DMS79 treated with DMSO at 0.1 percent for 48 hours (cell line): Measurements from ENCODE around the gene DLGAP1.

Experiments used
- DNase-seq: peaks from one replicate; lab custom pipeline; 2025; lab: John Stamatoyannopoulos, UW

Gene DLGAP1

GRCh38 chr18:3867236-3867635 lies 587.9 kb downstream of the DLGAP1 start:
- peak; percentile 39 for DNase-seq

DNA sequence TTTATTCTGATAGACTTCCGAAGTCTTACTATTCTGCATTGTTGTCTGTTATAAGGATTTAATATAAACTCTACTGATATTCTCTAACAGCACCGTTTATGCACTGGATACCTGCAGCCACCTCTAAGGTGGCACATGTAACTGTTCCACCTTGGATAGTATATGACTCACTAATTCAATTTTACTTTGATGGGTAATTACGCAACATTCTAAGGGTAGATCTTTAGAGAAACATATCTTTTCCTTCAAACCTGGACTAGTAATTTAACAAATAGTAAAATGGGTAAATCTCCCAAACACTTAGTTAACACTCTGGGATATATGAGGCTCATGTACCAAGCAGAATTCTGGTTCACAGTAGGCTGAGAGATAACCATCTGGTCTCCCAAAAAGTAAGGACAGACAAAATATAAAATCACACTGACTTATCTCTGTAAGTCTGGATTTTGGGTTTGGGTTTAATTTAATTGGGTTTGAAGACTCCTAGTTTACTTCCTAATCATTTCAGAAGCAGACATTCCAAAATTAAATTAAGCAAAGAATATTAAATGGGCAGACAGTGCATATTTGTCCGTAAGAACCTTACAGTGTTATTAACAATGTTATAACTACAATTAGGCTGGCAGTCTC lies 590.3 kb downstream of the DLGAP1 start:
- no peak for DNase-seq

DNA sequence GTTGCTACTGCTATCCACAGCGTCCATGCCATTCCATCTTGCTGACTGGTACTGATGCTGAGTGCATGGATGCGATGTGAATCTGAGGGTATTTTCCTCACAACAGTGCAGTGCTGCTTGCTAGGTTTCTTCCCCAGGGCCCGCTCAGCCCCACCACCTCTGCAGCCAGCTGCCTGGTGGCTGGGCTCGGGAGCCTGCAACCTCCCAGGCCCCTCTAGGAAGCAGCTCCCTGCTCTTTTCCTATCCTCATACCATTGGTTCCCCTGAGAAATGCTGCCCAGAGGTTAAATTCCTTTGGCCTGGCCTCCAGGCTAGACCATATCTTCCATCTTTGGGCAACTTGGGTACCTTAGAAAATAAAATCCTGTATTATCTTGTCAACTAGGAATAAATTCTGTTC lies 591.5 kb downstream of the DLGAP1 start:
- DNase-seq: no peak

- no peak for DNase-seq
Observed at GRCh38 chr18:3863006-3863405, 592.1 kb downstream of the DLGAP1 start.

DNA sequence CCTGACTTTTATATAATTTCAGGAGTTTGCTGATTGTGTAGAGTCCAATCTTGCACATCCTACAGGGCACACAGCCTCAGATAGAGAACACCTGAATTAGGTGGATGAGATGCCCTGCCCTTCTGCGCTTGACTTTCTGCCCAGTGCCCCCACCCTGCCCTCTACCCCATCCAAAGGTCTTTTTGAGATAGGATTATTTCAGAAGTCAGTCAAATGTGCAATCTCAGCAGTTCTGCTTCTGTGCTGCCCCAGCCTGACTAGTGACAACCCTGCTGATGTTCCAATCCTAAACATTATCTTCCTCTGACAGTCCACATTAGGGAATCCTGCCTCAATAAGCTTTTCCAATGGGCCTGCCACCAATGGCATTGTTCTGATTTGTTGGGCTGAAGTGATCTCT lies 593.6 kb downstream of the DLGAP1 start:
- DNase-seq: no peak

- DNase-seq: no peak
Observed at GRCh38 chr18:3857544-3857943, 597.6 kb downstream of the DLGAP1 start.

- no peak for DNase-seq
Observed at GRCh38 chr18:3855966-3856365, 599.1 kb downstream of the DLGAP1 start.

DNA sequence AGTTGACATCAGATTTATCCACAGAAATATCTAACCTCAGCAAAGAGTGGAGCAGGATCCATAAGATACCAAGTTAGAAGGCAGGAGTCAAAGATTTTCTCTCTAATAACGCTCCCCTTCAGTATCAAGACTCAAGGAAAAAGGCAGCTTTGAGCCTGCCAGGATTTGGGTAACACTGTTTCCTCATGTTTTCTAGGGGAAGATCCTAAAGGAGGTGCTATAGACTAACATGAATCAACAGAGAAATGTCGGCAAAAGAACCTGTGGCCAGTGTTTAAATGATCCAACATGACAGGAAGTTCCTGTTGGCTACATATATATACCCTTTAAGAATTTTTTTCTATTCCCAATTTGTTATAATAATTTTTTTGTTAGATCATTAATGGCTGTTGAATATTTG lies 602.8 kb downstream of the DLGAP1 start:
- DNase-seq: no peak

- DNase-seq: no peak
Observed at GRCh38 chr18:3851159-3851558, 603.9 kb downstream of the DLGAP1 start.

- no peak for DNase-seq
Observed at GRCh38 chr18:3848316-3848715, 606.8 kb downstream of the DLGAP1 start.

DNA sequence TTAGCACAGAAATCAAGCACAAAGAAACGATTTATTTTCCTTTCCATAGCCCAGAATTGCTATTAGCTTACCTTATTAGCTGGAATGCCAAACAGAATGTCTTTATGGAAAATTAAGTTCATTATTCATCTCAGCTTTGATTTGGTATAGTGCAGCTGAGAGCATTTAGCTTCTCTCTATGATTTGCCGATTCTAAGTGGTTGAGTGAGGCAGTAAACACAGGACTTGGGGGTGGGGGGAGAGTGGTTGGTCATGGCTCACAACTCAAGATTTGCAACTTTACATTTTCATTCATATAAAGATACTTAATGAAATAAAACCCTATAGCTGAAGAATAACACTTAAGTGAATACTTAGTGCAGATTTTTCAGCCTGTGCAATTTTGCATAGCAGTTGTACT lies 609.9 kb downstream of the DLGAP1 start:
- DNase-seq: peak; percentile 55

DNA sequence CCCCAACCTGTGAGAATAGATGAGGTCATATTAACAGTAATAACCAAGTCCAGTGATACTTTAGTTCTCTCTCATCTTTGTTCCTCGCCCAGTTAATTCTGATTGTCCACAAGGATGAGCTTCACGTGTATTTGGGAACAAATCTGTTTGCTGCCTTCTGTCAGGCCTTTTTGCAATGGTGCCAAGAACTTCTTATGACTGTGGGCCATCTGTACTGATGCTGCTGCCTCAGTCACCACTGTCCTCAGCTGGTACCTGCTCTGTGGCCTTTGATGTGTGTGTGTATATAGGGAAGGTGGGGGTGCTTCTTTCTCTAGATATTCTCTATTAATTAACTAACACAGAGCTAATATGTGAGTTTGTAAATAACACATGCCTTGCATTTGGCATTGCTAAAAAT lies 612.3 kb downstream of the DLGAP1 start:
- DNase-seq: no peak

DNA sequence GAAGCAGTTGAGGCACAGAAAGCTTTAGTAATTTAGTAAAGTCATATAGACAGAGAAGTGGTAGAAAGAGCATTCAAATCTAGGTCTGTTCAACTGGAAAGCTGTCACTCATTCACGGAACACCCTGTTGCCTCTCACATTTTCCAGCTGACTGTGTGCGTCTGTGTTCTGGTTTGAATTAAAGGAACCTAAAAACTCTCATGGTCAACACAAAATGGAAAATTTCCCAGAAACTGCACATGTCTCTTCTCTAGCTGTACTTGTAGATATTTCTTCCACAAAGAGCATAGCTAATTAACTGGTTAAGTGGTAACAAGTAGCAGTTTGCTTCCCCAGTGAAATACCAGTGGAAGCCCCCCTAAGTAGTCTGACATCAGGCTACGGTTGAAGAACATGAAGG lies 614.3 kb downstream of the DLGAP1 start:
- DNase-seq: no peak

DNA sequence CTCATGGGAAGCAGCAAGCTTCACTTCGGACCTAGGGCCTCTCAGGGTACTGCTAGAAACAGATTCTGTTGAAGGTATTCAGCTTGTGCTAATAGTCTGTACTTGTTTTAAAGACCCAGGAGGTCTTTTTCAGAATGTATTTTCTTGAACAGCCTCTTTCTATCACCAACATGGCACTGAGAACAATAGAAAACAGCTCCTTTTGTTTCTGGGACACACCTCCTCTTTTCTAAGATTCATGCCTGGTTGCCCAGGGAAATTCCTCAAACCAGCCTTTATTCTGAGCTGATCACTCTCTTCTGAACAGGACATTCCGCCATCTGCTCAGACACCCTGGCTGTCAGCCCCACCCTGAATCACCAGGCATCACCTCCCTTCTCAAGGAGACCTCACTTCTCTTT lies 615.5 kb downstream of the DLGAP1 start:
- DNase-seq: no peak

DNA sequence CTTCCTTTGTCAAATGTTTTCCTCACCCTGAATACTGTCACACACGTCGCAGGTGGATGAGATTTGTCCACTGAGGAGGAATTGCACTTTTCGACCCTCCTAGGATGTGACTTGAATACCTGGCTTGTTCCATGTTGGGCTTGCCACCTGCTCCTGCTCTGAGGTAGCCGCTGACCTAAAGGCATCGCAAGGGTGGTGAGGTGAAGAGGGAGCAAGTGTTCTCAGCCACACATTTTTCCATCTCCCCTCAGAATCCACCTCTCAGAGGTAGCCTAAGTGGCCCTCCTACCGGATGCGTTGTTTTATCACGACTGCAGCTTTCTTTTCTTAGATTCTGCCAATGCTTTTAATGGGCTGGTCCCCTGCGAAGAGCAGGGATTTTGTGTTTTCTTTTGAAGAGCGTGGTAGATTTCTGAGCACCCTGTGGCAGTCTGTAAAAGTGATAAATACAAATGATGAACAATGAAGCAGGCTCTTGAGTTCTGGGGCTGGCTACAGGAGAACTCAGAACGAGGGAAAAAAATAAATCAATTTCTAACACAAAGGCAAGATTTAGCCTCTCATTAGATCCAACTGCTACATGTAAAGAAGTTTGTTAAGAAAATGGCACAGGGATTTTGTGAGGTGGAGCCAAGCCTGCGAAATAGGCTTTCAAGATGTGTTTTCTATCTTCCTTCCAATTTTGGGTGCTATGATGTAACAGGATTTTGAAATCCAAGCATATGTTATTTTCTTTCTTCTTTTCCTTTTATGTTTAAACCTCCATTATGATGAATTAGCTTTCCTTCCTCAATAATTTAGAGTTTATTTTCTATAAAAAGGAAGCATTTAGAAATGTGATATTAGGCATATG lies 618.4 kb downstream of the DLGAP1 start:
- DNase-seq: peak; percentile 89

DNA sequence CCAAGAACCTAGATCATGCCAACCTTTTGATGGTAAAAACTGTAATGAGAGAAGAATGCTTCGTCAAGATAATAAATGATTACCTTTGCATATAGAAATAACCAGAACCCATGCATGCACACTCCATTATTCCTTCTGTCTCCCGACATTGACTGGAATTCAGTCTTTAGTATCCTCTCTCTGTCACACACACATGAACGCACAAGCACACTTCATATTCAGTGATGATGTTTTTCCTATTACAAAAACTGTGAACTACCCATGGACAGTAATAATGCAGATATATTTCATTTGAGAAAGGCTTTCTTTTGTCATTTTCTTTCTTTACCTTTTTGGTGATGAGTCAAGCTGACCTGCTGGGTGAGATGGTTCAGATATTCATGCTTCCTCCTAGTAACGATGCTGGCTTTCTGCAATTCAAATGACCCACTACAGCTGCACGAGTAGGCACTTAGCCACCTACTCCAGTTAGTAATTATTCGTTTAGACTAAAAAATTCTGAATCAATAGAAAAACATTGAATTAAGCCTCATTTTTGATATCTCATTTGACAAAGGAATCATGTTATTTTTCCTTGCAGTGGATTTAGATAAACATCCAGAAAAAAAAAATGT lies 623.0 kb downstream of the DLGAP1 start:
- DNase-seq: peak; percentile 92

DNA sequence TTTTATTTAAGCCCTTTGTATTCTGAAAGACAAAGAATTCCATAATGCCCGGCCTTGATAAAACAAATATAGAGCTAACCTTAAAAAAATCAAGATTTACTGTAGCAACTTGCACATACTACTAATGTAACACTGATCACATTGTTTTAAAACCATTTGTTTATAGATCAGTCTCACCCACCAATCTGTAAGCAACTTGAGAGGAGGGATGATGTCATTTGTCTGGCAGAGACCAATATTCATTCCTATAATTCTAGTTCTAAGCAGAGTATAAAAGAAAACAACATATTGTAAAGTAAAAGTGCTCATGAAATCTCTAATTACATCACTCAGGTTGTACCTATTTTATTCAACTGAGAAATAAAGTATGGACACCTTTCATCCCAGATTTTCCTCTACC lies 624.5 kb downstream of the DLGAP1 start:
- DNase-seq: no peak

DNA sequence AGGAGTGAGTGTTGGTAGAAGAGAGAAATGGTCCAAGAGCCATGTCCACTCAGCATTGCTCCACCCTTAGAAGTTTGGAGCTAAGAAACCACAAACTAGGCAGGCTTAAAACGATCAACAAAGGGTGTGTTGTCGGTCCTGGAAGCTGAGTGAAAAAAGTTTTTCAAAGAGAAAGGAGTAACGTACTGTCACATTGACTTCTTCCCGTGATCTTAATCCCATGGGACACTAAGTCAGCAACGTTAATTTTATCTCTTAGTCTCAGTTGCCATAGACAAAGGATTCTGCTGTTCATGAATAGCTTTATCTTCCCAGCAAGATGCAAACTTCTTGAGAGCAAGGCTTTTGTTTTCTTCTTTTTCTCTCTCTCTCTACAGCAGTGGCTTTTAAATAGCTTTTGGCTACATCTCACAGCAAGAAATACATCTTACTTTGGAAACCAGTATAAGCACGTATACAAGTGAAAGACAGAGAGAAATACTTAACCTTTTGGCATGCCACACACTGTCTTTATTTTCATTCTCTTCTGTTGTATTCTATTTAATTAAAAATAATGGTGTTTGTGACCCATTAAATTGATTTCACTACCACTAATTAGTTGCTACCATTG lies 627.8 kb downstream of the DLGAP1 start:
- no peak for DNase-seq

GRCh38 chr18:3826021-3826420 lies 629.1 kb downstream of the DLGAP1 start:
- no peak for DNase-seq

GRCh38 chr18:3824101-3824500 lies 631.0 kb downstream of the DLGAP1 start:
- DNase-seq: no peak

- no peak for DNase-seq
Observed at GRCh38 chr18:3823073-3823472, 632.0 kb downstream of the DLGAP1 start.

DNA sequence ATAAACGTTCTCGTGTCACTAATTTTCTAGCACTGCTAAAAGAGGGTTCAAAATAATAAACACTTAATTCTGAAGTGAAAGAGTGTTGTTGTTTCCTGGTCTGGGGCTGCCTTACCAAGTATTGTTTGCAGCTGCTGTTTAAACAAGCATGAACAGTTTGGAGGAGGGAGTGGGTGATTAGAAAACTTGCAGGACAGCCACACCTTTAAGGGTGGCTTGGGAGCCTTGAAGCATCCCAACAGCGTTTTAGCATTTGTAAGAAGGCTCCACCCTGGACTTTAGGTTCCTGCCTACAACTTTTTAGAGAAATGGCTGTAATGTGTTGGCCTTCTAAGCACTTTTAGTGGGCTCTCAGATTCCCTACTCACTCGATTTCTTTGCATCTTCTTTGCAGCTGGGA lies 633.6 kb downstream of the DLGAP1 start:
- peak; percentile 80 for DNase-seq

DNA sequence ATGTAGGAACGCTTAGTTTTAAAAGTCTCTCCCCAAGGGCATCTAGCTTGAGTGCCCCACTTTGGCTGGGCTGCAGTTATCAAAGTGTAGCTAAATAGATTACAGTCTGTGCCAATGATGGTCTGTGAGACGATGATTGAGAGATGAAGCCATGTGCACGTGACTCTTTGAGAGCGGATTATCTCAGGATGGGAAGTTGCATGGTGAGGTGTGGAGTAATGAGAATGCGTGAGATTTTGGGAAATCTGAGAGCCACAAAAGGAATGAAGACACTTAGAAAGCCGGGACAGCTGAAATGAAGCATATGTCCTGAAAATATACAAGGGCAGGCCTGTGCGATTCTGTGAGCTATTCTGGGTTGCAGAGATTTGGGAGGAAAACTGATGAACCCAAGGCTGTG lies 635.1 kb downstream of the DLGAP1 start:
- peak; percentile 82 for DNase-seq
